OCI-LY1 (cell line): ENCODE data around the gene COL11A2.
"Not testable (repeated sequence)": the region's sequence is repeated elsewhere in the genome, so short reads cannot be mapped to it uniquely, and the experiment has no call there.

Experiments
- H2AFZ ChIP-seq: fragments of 200-600 bp; sonication (generic), shearing (Covaris generic); 2 replicates; pipeline ENCODE4 v1.6.0; 2014; ENCODE audit warnings: antibody characterized with exemption, mild to moderate bottlenecking, low read length
- H3F3A ChIP-seq: fragments of 200-600 bp; sonication (generic), shearing (Covaris generic); 2 replicates; pipeline ENCODE4 v1.6.0; 2014; ENCODE audit warnings: mild to moderate bottlenecking, antibody characterized with exemption, low read length, moderate library complexity; ENCODE audit not compliant: insufficient read depth
- H3K27ac ChIP-seq: fragments of 200-600 bp; sonication (generic); 2 replicates; pipeline ENCODE4 v1.5.1; 2014; ENCODE audit warnings: low read length, mixed run types, mild to moderate bottlenecking, low read depth; ENCODE audit not compliant: poor library complexity, severe bottlenecking
- H3K27me3 ChIP-seq: fragments of 200-600 bp; sonication (generic); 2 replicates; pipeline ENCODE4 v1.6.0; 2014; ENCODE audit warnings: antibody characterized with exemption, mild to moderate bottlenecking, low read length, moderate library complexity; ENCODE audit not compliant: insufficient read depth
- H3K36me3 ChIP-seq: fragments of 200-600 bp; sonication (generic); 2 replicates; pipeline ENCODE4 v1.6.1; 2014; ENCODE audit warnings: mild to moderate bottlenecking, antibody characterized with exemption, low read length, moderate library complexity, mixed read lengths; ENCODE audit not compliant: insufficient read depth
- H3K4me1 ChIP-seq: fragments of 200-600 bp; sonication (generic); 2 replicates; pipeline ENCODE4 v1.5.1; 2014; ENCODE audit warnings: mild to moderate bottlenecking, low read length, moderate library complexity; ENCODE audit not compliant: insufficient read depth, severe bottlenecking
- H3K4me2 ChIP-seq: fragments of 200-600 bp; sonication (generic), shearing (Covaris generic); 2 replicates; pipeline ENCODE4 v1.6.1; 2014; ENCODE audit warnings: low read length
- H3K4me3 ChIP-seq: fragments of 200-600 bp; sonication (generic); 2 replicates; pipeline ENCODE4 v1.5.1; 2014; ENCODE audit warnings: low read length, low read depth, mild to moderate bottlenecking, mixed read lengths; ENCODE audit not compliant: poor library complexity, severe bottlenecking
- H3K79me2 ChIP-seq: fragments of 200-600 bp; shearing (Covaris generic); 2 replicates; pipeline ENCODE4 v1.6.1; 2016; ENCODE audit warnings: mixed run types, low read length, mixed read lengths; ENCODE audit not compliant: insufficient read depth
- H3K9ac ChIP-seq: fragments of 200-600 bp; sonication (generic), shearing (Covaris generic); 2 replicates; pipeline ENCODE4 v1.6.1; 2014; ENCODE audit warnings: mild to moderate bottlenecking, low read length, mixed read lengths
- H3K9me2 ChIP-seq: fragments of 200-600 bp; sonication (generic), shearing (Covaris generic); 2 replicates; pipeline ENCODE4 v1.6.1; 2014; ENCODE audit warnings: low read depth, mild to moderate bottlenecking, low read length, mixed read lengths
- H3K9me3 ChIP-seq: fragments of 200-600 bp; shearing (Covaris generic); 2 replicates; pipeline ENCODE4 v1.6.1; 2014; ENCODE audit warnings: low read length, mixed read lengths
- H4K20me1 ChIP-seq: fragments of 200-600 bp; sonication (generic), shearing (Covaris generic); 2 replicates; pipeline ENCODE4 v1.6.0; 2016; ENCODE audit warnings: mild to moderate bottlenecking, low read length; ENCODE audit not compliant: insufficient read depth
- EZH2 ChIP-seq: fragments of 200-600 bp; sonication (generic), shearing (Covaris generic); IDR thresholded peaks from 2 replicates; pipeline ENCODE4 v1.8.0; 2017; ENCODE audit warnings: borderline replicate concordance, mixed run types, mild to moderate bottlenecking, antibody characterized with exemption, low read length, moderate library complexity, mixed read lengths
- TF ChIP-seq, protein P1 (sequence below): fragments of 200-600 bp; sonication (generic), shearing (Covaris generic); IDR thresholded peaks from 2 replicates; pipeline ENCODE4 v1.5.1; 2017; ENCODE audit warnings: mild to moderate bottlenecking, antibody characterized with exemption, low read length, moderate library complexity, mixed read lengths

Gene COL11A2

DNA sequence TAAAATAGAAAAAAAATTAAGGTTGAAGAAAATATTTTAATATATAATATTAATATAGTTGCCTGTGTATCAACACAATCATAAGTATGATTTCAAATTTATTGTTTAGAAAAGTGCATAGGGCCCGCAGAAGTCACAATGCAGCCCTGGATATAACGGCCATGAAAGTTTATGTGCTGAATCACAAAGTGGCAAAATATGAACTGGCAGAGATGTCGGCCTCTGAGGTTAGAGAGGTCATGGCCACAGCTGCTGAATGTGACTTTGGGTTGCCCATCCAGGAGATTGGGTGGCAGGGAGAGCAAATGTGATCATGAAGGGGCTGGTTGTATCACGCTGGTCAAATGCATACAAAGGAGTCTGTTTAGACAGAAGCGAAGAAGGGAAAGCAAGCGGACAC is 35.7 kb downstream of the COL11A2 start:
- Histone ChIP-seq H3K9me3 (no peaks in the 10 kb centered on the region), H3K27me3 (peaks cover 4% of the 10 kb centered on the region; the same call in 1 of the 2 replicates), H3K9me2 (no peaks in the 10 kb centered on the region), H3K36me3 (no peaks in the 10 kb centered on the region; the same call in 1 of the 2 replicates), H3K4me1 (peaks cover under 1% of the 10 kb centered on the region), H2AFZ (no peak overlapping the region), H4K20me1 (no peaks in the 10 kb centered on the region), H3F3A (no peaks in the 10 kb centered on the region), H3K4me2 (no peak overlapping the region), H3K4me3 (no peak overlapping the region), H3K27ac (no peak overlapping the region), H3K9ac (no peak overlapping the region), H3K79me2 (no peaks in the 10 kb centered on the region)
- TF ChIP-seq, protein P1, sequence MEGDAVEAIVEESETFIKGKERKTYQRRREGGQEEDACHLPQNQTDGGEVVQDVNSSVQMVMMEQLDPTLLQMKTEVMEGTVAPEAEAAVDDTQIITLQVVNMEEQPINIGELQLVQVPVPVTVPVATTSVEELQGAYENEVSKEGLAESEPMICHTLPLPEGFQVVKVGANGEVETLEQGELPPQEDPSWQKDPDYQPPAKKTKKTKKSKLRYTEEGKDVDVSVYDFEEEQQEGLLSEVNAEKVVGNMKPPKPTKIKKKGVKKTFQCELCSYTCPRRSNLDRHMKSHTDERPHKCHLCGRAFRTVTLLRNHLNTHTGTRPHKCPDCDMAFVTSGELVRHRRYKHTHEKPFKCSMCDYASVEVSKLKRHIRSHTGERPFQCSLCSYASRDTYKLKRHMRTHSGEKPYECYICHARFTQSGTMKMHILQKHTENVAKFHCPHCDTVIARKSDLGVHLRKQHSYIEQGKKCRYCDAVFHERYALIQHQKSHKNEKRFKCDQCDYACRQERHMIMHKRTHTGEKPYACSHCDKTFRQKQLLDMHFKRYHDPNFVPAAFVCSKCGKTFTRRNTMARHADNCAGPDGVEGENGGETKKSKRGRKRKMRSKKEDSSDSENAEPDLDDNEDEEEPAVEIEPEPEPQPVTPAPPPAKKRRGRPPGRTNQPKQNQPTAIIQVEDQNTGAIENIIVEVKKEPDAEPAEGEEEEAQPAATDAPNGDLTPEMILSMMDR, result no peak
- no peak for TF ChIP-seq EZH2

DNA sequence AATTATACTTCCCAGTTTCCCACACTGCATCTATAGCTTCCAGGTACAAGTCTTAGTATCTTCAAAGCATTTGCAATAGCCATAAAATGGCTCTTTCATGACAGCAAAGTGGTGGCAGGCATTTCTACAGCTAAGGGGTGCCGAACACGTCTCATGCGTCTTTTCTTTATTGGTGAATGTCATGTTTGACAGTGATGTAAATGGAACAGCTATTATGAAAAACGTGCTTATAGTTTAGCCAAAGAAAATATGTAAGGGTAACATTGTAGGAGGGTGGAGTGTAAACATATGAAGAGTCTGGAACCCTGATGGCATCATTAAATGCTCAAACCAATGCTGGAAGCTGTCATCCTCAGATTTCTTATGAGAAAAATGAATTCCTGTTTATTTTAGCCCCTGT is 37.9 kb downstream of the COL11A2 start:
- no peaks in the 10 kb centered on the region for H4K20me1 ChIP-seq
- no peak overlapping the region for H3K27ac ChIP-seq
- H3K4me1 ChIP-seq, result no peaks in the 10 kb centered on the region
- H3F3A ChIP-seq, result no peaks in the 10 kb centered on the region
- no peak overlapping the region for H2AFZ ChIP-seq
- no peak overlapping the region for H3K4me2 ChIP-seq
- H3K9me3 ChIP-seq, result no peaks in the 10 kb centered on the region
- H3K9ac ChIP-seq, result no peak overlapping the region
- H3K27me3 ChIP-seq, result peaks cover 4% of the 10 kb centered on the region; the same call in 1 of the 2 replicates
- no peaks in the 10 kb centered on the region; the same call in 1 of the 2 replicates for H3K36me3 ChIP-seq
- no peaks in the 10 kb centered on the region for H3K9me2 ChIP-seq
- H3K79me2 ChIP-seq, result no peaks in the 10 kb centered on the region
- no peak for TF ChIP-seq EZH2
- TF ChIP-seq, protein P1, result no peak
- no peak overlapping the region for H3K4me3 ChIP-seq

DNA sequence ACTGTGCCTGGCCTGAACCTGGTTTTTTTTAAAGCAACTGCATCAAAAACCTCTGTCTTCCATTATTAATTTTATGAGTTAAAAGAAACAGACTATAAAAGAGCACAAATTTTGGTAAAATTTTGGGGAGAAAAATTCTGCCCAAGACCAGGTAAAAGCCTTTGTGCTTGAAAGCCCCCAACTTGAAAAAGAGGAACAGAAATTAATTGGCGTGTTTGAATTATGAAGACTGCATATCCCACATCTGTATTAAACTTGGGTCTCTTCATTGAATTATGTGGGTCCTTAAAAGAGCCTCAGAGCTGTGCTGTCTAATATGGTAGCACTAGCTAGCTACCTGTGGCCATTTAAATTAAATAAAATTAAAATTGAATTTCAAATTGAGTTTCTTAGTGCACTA is 41.2 kb downstream of the COL11A2 start:
- Histone ChIP-seq H3K27ac (no peak overlapping the region), H2AFZ (no peak overlapping the region), H3K4me1 (no peaks in the 10 kb centered on the region), H3K9ac (no peak overlapping the region), H3K4me2 (no peak overlapping the region), H3K79me2 (no peaks in the 10 kb centered on the region), H3K4me3 (no peak overlapping the region), H4K20me1 (no peaks in the 10 kb centered on the region), H3K9me2 (no peaks in the 10 kb centered on the region), H3K9me3 (no peaks in the 10 kb centered on the region), H3K36me3 (no peaks in the 10 kb centered on the region; the same call in 1 of the 2 replicates), H3K27me3 (peaks cover 4% of the 10 kb centered on the region; the same call in 1 of the 2 replicates), H3F3A (no peaks in the 10 kb centered on the region)
- TF ChIP-seq, protein P1, result no peak
- TF ChIP-seq EZH2, result no peak

DNA sequence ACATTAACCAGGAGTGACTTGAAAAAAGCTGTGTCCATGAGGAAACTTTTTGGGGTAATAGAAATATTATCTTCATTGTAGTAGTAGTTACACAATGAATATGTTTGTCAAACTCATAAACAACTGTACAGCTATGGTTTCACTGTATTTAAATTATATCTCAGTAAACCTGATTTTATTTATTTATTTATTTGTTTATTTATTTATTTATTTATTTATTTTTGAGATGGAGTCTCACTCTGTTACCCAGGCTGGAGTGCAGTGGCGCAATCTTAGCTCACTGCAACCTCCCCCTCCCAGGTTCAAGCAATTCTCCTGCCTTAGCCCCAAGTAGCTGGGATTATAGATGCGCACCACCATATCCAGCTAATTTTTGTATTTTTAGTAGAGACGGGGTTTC is 41.7 kb downstream of the COL11A2 start:
- not testable (repeated sequence) for H3K9me2 ChIP-seq, H3K27ac ChIP-seq

More for the DNA sequence above, 41.7 kb downstream of the COL11A2 start:
- not testable (repeated sequence) for H4K20me1 ChIP-seq, H3K4me1 ChIP-seq, H3K9me3 ChIP-seq, H2AFZ ChIP-seq, H3K79me2 ChIP-seq, H3K4me2 ChIP-seq, H3K27me3 ChIP-seq, H3K4me3 ChIP-seq, H3K9ac ChIP-seq, H3K36me3 ChIP-seq, H3F3A ChIP-seq
